ENCODE results near the gene SMIM44. TPM values are rescaled to one million over a fixed set of nuclear protein-coding genes. Genes with fewer than 3 reads are reported as not detected.

Gene SMIM44
- total RNA-seq, 1 experiment from 2014 or later = not detected

GRCh38 chr19:3510727-3511126, 27.5 kb upstream of the SMIM44 start:
- no peak overlapping the region for H2BK15ac ChIP-seq (ENCODE audit: low read depth, low read length)
- no peak for DNase-seq
- H3K4me2 ChIP-seq (ENCODE audit: insufficient read depth, insufficient read length, low read length) = no peak overlapping the region
- H2BK12ac ChIP-seq (ENCODE audit: insufficient read length, low read depth, low read length) = no peak overlapping the region
- H3K4me1 ChIP-seq (ENCODE audit: insufficient read depth, low read length) = no peaks in the 10 kb centered on the region
- H3K4ac ChIP-seq (ENCODE audit: low read depth, low read length) = no peak overlapping the region
- H3K9me3 Mint-ChIP-seq = no peaks in the 10 kb centered on the region; a peak in 1 of 5 replicates
- H3K56ac ChIP-seq (ENCODE audit: insufficient read length, low read depth, low read length) = no peak overlapping the region
- H2BK5ac ChIP-seq (ENCODE audit: insufficient read length, low read length) = no peak overlapping the region
- no peak for TF ChIP-seq CTCF (conservative IDR thresholded peaks at IDR 0.05)
- peaks cover 3% of the 10 kb centered on the region; the same call in 1 of the 2 replicates for H3K79me2 ChIP-seq (ENCODE audit: insufficient read depth, low read length)
- H3K27me3 Mint-ChIP-seq (ENCODE audit: low read depth) = no peaks in the 10 kb centered on the region
- no peaks in the 10 kb centered on the region for H4K20me1 ChIP-seq (ENCODE audit: control insufficient read depth, insufficient read depth, insufficient read length)
- H3K18ac ChIP-seq (ENCODE audit: insufficient read length, low read depth, low read length) = no peak overlapping the region
- H3K23ac ChIP-seq (ENCODE audit: insufficient read length, low read depth, low read length) = no peak overlapping the region
- WGBS (ENCODE audit: extremely low coverage, insufficient read length, low lambda C conversion rate) = no CpG with 5 or more reads among the region's 22 CpGs
- no peak overlapping the region for H2BK20ac ChIP-seq (ENCODE audit: low read depth, low read length, poor library complexity, severe bottlenecking)
- H4K8ac ChIP-seq (replicated peaks; ENCODE audit: insufficient read length, low read depth, low read length) = no peak overlapping the region
- peaks cover 15% of the 10 kb centered on the region for H3K23me2 ChIP-seq (ENCODE audit: insufficient read length, low read depth, low read length, poor library complexity, severe bottlenecking)
- no peaks in the 10 kb centered on the region for H3K79me1 ChIP-seq (ENCODE audit: insufficient read depth, low read depth, low read length, poor library complexity, severe bottlenecking)
- no peak overlapping the region for H2AFZ ChIP-seq (ENCODE audit: low read length)
- H3K27ac Mint-ChIP-seq = peak overlapping the region in 1 of 3 experiments; percentile 28; a peak in 1 of 7 replicates
- no peaks in the 10 kb centered on the region for H3K27me3 ChIP-seq (ENCODE audit: insufficient read depth, low read length)
- no peak overlapping the region for H3T11ph ChIP-seq (ENCODE audit: low read length)
- no peak overlapping the region for H3K9ac ChIP-seq (ENCODE audit: extremely low read depth, insufficient read length, low read length)
- H2BK120ac ChIP-seq (ENCODE audit: low read depth, low read length, poor library complexity, severe bottlenecking) = no peak overlapping the region
- H2AK5ac ChIP-seq (ENCODE audit: insufficient read length, low read length) = no peak overlapping the region
- peaks cover 17 to 39% of the 10 kb centered on the region in 2 experiments for H3K4me1 Mint-ChIP-seq
- H3K27ac ChIP-seq (ENCODE audit: insufficient read length, low read depth, low read length) = no peak overlapping the region
- H4K5ac ChIP-seq (ENCODE audit: insufficient read length, low read depth, low read length) = no peak overlapping the region
- peaks cover 10 to 34% (median 19%) of the 10 kb centered on the region in 3 experiments; a peak in 6 of 7 replicates for H3K36me3 Mint-ChIP-seq (ENCODE audit: insufficient read depth in 1 of 3, low read depth in 3 of 3)
- no peaks in the 10 kb centered on the region for H3K9me3 ChIP-seq (ENCODE audit: control insufficient read depth, low read depth, low read length)
- H3K14ac ChIP-seq (ENCODE audit: insufficient read depth, low read length) = no peak overlapping the region
- no peak overlapping the region for H4K91ac ChIP-seq (ENCODE audit: insufficient read length, low read depth, low read length)
- no peak overlapping the region for H3K4me3 Mint-ChIP-seq
